GM12872 (cell line): Measurements from ENCODE around the gene SNRPA.

Experiments
- CTCF ChIP-seq: IDR thresholded peaks from 3 replicates; pipeline ENCODE4 v1.5.1; 2011; ENCODE audit warnings: low read depth, mild to moderate bottlenecking, low read length, moderate library complexity; ENCODE audit not compliant: insufficient read depth

SNRPA gene

GRCh38 chr19:40803857-40804782 is 53.1 kb downstream of the SNRPA start:
- TF ChIP-seq CTCF: no peak

GRCh38 chr19:40804783-40805242 is 53.8 kb downstream of the SNRPA start:
- peak; percentile 17; the same call in 1 of the 3 replicates for TF ChIP-seq CTCF

GRCh38 chr19:40805258-40805868 is 54.4 kb downstream of the SNRPA start:
- TF ChIP-seq CTCF: no peak

- TF ChIP-seq CTCF: peak; percentile 91
Measured at GRCh38 chr19:40806423-40807146, 55.6 kb downstream of the SNRPA start.

- TF ChIP-seq CTCF: peak; percentile 43
Measured at GRCh38 chr19:40807147-40808020, 56.4 kb downstream of the SNRPA start.

- no peak for TF ChIP-seq CTCF
Measured at GRCh38 chr19:40808021-40808325, 57.0 kb downstream of the SNRPA start.
